ENCODE data around the gene PIGP. TPM values are rescaled to one million over a fixed set of nuclear protein-coding genes. Genes with fewer than 3 reads are reported as not detected.
A peak's percentile ranks its signal among the peaks of the same experiment; 100 is the strongest.
"Not testable (repeated sequence)": the region's sequence is repeated elsewhere in the genome, so short reads cannot be mapped to it uniquely, and the experiment has no call there.

PIGP gene
- total RNA-seq (24.4 TPM), polyA plus RNA-seq (40.6 TPM)
- long read RNA-seq, donor 1, partial matches to known transcripts: 0 of 1 reads
- long read RNA-seq, donor 1, other reads (novel, unspliced or antisense): 0 of 1 reads
- long read RNA-seq, donor 2, full-length matches to known transcripts: 21 of 372 reads
- long read RNA-seq, donor 2, partial matches to known transcripts: 345 of 372 reads
- long read RNA-seq, donor 2, other reads (novel, unspliced or antisense): 6 of 372 reads
- long read RNA-seq, donor 3, full-length matches to known transcripts: 24 of 157 reads
- long read RNA-seq, donor 3, partial matches to known transcripts: 128 of 157 reads
- long read RNA-seq, donor 3, other reads (novel, unspliced or antisense): 5 of 157 reads
- long read RNA-seq, donor 4, full-length matches to known transcripts: 7 of 70 reads
- long read RNA-seq, donor 4, partial matches to known transcripts: 63 of 70 reads
- long read RNA-seq, donor 4, other reads (novel, unspliced or antisense): 0 of 70 reads
- long read RNA-seq, donor 5, full-length matches to known transcripts: 30 of 165 reads
- long read RNA-seq, donor 5, partial matches to known transcripts: 129 of 165 reads
- long read RNA-seq, donor 5, other reads (novel, unspliced or antisense): 6 of 165 reads
- long read RNA-seq, donor 6, full-length matches to known transcripts: 11 of 105 reads
- long read RNA-seq, donor 6, partial matches to known transcripts: 94 of 105 reads
- long read RNA-seq, donor 6, other reads (novel, unspliced or antisense): 0 of 105 reads
- long read RNA-seq, donor 7, full-length matches to known transcripts: 18 of 18 reads
- long read RNA-seq, donor 7, partial matches to known transcripts: 0 of 18 reads
- long read RNA-seq, donor 7, other reads (novel, unspliced or antisense): 0 of 18 reads
- long read RNA-seq, donor 8, full-length matches to known transcripts: 7 of 7 reads
- long read RNA-seq, donor 8, partial matches to known transcripts: 0 of 7 reads
- long read RNA-seq, donor 8, other reads (novel, unspliced or antisense): 0 of 7 reads
- long read RNA-seq, donor 9, full-length matches to known transcripts: 6 of 6 reads
- long read RNA-seq, donor 9, partial matches to known transcripts: 0 of 6 reads
- long read RNA-seq, donor 9, other reads (novel, unspliced or antisense): 0 of 6 reads
- long read RNA-seq, donor 10, full-length matches to known transcripts: 13 of 13 reads
- long read RNA-seq, donor 10, partial matches to known transcripts: 0 of 13 reads
- long read RNA-seq, donor 10, other reads (novel, unspliced or antisense): 0 of 13 reads

DNA sequence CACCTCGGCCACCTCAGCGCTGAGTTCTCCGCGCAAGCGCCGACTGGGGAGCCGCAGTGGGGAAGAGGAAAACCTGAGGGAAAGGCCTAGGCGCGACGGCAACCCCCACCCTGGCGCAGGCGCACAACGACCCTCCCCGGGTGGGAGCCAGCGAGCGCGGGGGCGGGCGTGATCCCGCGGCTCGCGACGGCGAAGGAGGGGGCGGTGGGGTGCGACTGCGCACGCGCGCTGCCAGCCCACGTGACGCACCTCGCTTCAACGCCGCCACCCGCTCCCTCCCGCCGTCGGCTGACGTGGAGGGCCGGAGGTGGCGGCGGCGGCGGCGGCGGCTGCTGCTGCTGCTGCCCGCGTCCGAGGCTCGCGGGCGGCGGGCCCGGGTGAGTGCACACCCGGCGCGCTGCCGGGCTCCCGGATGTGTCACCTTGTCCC lies at the start of gene PIGP, which contains the start of gene TTC3:
Gene PIGP (minus strand): TSS at position 84 of the 429 bp plus-strand sequence. CDS start 556 bp downstream, outside the sequence.
Gene TTC3 (plus strand): TSS at position 267 of the 429 bp plus-strand sequence. CDS start 14,004 bp downstream, outside the sequence.
- Histone ChIP-seq H3K27ac (ENCODE audit: low read depth in 1 of 2, low read length in 1 of 2) (peak within 1 kb of the TSS; percentile 92 to 94), H3K27me3 (ENCODE audit: control insufficient read depth in 2 of 2, insufficient read depth in 1 of 2, low read length in 1 of 2) (no peaks in the 10 kb centered on the region), H3K4me3 (ENCODE audit: low read length in 2 of 2) (peak within 1 kb of the TSS; percentile 67 to 83), H3K4me1 (ENCODE audit: control insufficient read depth in 2 of 2, insufficient read depth in 2 of 2, low read length in 2 of 2) (peaks cover 4 to 20% of the 10 kb centered on the region in 2 donors), H3K9me3 (ENCODE audit: control insufficient read depth in 2 of 2, insufficient read depth in 1 of 2, low read length in 1 of 2) (no peaks in the 10 kb centered on the region), H3K36me3 (ENCODE audit: control insufficient read depth in 2 of 2, insufficient read depth in 2 of 2, low read length in 1 of 2) (peaks cover 0 to 4% of the 10 kb centered on the region in 2 donors)
- peak; percentile 78 to 97 (median 93) for DNase-seq (ENCODE audit: low read depth in 6 of 9, low spot score in 9 of 9)
- under 1% methylated on average over 61 of the region's 61 CpGs for WGBS

DNA sequence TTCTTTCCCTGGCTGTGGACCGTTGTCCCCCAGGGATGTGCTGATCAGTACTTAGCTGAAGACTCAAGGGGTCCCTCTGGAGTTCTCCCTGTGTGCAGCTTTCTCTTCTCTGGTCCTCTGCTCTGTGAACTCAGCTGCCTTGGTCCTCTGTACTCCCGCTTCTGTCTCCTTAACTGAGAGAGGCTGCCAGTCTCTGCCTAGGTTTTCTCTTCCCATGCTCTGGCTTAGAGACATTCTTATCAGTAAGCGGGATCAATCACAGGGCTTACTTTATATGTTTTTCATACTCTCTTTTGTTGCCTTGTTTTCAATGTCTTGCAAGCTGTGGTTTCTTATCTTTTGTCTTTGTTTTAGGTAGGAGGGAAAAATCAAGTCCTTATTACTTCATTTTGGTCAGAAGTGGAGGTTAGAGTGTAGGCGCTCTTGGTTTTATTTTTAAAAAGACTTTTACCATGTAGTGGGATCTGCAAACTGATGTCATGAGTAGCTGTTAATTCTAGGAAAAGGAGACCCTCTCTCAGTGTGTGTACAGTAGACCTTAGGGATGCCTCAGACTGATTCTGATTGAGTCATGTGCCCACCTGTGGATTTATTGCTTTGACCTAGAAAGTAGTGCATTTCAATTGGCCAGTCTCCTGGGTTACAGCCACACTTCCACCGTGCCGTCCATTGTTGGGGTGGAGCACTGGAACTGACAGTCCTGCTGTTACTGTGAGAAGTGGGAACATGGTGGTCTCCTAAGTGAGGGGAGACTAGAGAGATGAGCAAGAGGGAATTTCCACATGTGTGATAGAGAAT lies 46.7 kb upstream of the PIGP start:
- WGBS: 95% methylated on average over 6 of the region's 6 CpGs
- Histone ChIP-seq H3K4me1 (ENCODE audit: control insufficient read depth in 2 of 2, insufficient read depth in 2 of 2, low read length in 2 of 2) (no peaks in the 10 kb centered on the region), H3K36me3 (ENCODE audit: control insufficient read depth in 2 of 2, insufficient read depth in 2 of 2, low read length in 1 of 2) (peaks cover 0 to 3% of the 10 kb centered on the region in 2 donors), H3K27me3 (ENCODE audit: control insufficient read depth in 2 of 2, insufficient read depth in 1 of 2, low read length in 1 of 2) (no peaks in the 10 kb centered on the region), H3K27ac (ENCODE audit: low read depth in 1 of 2, low read length in 1 of 2) (no peak overlapping the region), H3K4me3 (ENCODE audit: low read length in 2 of 2) (no peak overlapping the region), H3K9me3 (ENCODE audit: control insufficient read depth in 2 of 2, insufficient read depth in 1 of 2, low read length in 1 of 2) (no peaks in the 10 kb centered on the region)
- peak in 1 of 9 donors; percentile 6 for DNase-seq (ENCODE audit: low read depth in 6 of 9, low spot score in 9 of 9)

DNA sequence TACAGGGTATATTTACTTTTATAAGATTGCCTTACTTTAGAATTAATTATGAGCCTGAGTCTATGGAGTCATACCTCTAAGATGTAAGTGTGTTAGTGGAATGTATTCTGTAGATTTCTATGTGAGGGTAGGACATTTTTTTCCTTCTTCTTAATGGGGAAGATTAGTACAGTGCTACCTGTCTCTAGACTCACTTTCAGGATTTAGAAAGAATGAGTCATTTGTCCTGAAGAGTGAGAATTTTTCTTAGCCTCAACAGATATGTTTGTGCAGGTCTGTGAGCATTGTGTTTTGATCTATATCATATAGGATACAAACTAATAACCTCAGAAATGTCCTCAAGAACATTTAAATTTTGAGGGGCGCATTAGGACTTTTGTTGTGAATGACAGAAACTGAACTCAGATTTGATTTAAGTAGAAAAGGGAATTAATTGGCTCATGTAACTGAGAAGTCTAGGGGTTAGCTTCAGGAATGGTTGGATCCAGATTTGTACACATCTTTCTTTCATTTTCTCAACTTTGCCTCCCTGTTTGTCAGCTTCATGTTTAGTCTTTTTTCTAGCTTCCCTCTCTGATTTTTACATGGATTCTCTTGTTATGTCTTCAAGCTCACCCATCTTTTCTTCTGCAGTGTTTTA lies 45.4 kb upstream of the PIGP start:
- Histone ChIP-seq H3K4me3 (ENCODE audit: low read length in 2 of 2) (no peak overlapping the region), H3K4me1 (ENCODE audit: control insufficient read depth in 2 of 2, insufficient read depth in 2 of 2, low read length in 2 of 2) (no peaks in the 10 kb centered on the region), H3K27ac (ENCODE audit: low read depth in 1 of 2, low read length in 1 of 2) (no peak overlapping the region), H3K9me3 (ENCODE audit: control insufficient read depth in 2 of 2, insufficient read depth in 1 of 2, low read length in 1 of 2) (no peaks in the 10 kb centered on the region), H3K27me3 (ENCODE audit: control insufficient read depth in 2 of 2, insufficient read depth in 1 of 2, low read length in 1 of 2) (no peaks in the 10 kb centered on the region), H3K36me3 (ENCODE audit: control insufficient read depth in 2 of 2, insufficient read depth in 2 of 2, low read length in 1 of 2) (no peaks in the 10 kb centered on the region)
- WGBS: 65% methylated on average over 1 of the region's 1 CpG
- DNase-seq (ENCODE audit: low read depth in 6 of 9, low spot score in 9 of 9): no peak

DNA sequence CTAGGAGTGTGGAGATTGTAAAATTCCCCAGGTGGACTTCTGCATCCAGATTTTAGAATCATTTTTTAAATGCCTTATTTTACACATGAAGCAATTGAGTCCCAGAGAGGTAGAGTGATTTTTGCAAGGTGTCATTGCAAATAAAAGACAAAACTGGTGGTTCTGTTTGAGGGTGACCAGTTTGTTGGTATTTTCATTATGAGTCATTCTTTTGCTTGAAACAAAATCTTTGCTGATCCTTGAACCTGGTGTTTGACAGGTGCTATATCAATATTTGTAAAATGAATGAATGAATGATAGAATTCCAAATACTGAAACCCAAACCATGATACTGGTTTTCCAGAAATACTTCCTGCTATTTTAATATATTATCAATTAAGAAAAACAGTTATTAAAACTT lies 44.3 kb upstream of the PIGP start:
- no peak for DNase-seq (ENCODE audit: low read depth in 6 of 9, low spot score in 9 of 9)
- no peaks in the 10 kb centered on the region for H3K9me3 ChIP-seq (ENCODE audit: control insufficient read depth in 2 of 2, insufficient read depth in 1 of 2, low read length in 1 of 2)
- no peaks in the 10 kb centered on the region for H3K27me3 ChIP-seq (ENCODE audit: control insufficient read depth in 2 of 2, insufficient read depth in 1 of 2, low read length in 1 of 2)
- no peaks in the 10 kb centered on the region for H3K36me3 ChIP-seq (ENCODE audit: control insufficient read depth in 2 of 2, insufficient read depth in 2 of 2, low read length in 1 of 2)
- H3K27ac ChIP-seq (ENCODE audit: low read depth in 1 of 2, low read length in 1 of 2): no peak overlapping the region
- H3K4me1 ChIP-seq (ENCODE audit: control insufficient read depth in 2 of 2, insufficient read depth in 2 of 2, low read length in 2 of 2): no peaks in the 10 kb centered on the region
- no peak overlapping the region for H3K4me3 ChIP-seq (ENCODE audit: low read length in 2 of 2)

DNA sequence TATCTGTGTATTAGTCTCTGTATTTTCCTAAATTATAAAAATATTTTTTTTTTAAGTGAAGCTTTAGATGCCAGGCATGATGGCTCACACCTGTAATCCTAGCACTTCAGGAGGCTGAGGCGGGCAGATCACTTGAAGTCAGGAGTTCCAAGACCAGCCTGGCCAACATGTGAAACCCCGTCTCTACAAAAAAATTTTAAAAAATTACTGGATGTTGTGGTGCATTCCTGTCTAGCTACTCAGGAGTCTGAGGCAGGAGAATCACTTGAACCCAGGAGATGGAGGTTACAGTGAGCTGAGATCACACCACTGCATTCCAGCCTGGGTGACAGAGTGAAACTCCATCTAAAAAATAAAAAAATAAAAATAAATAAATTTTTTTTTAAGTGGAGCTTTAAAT lies 43.6 kb upstream of the PIGP start:
- not testable (repeated sequence) for H3K36me3 ChIP-seq (ENCODE audit: control insufficient read depth in 2 of 2, insufficient read depth in 2 of 2, low read length in 1 of 2); H3K9me3 ChIP-seq (ENCODE audit: control insufficient read depth in 2 of 2, insufficient read depth in 1 of 2, low read length in 1 of 2); H3K4me3 ChIP-seq (ENCODE audit: low read length in 2 of 2); H3K27ac ChIP-seq (ENCODE audit: low read depth in 1 of 2, low read length in 1 of 2); DNase-seq (ENCODE audit: low read depth in 6 of 9, low spot score in 9 of 9); H3K27me3 ChIP-seq (ENCODE audit: control insufficient read depth in 2 of 2, insufficient read depth in 1 of 2, low read length in 1 of 2); H3K4me1 ChIP-seq (ENCODE audit: control insufficient read depth in 2 of 2, insufficient read depth in 2 of 2, low read length in 2 of 2)
- WGBS: 97% methylated on average over 2 of the region's 2 CpGs

DNA sequence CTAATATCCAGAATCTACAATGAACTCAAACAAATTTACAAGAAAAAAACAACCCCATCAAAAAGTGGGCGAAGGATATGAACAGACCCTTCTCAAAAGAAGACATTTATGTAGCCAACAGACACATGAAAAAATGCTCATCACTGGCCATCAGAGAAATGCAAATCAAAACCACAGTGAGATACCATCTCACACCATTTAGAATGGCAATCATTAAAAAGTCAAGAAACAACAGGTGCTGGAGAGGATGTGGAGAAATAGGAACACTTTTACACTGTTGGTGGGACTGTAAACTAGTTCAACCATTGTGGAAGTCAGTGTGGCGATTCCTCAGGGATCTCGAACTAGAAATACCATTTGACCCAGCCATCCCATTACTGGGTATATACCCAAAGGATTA lies 41.4 kb upstream of the PIGP start:
- 93% methylated on average over 1 of the region's 3 CpGs for WGBS
- H3K27me3 ChIP-seq (ENCODE audit: control insufficient read depth in 2 of 2, insufficient read depth in 1 of 2, low read length in 1 of 2); DNase-seq (ENCODE audit: low read depth in 6 of 9, low spot score in 9 of 9); H3K9me3 ChIP-seq (ENCODE audit: control insufficient read depth in 2 of 2, insufficient read depth in 1 of 2, low read length in 1 of 2); H3K4me1 ChIP-seq (ENCODE audit: control insufficient read depth in 2 of 2, insufficient read depth in 2 of 2, low read length in 2 of 2); H3K27ac ChIP-seq (ENCODE audit: low read depth in 1 of 2, low read length in 1 of 2); H3K4me3 ChIP-seq (ENCODE audit: low read length in 2 of 2); H3K36me3 ChIP-seq (ENCODE audit: control insufficient read depth in 2 of 2, insufficient read depth in 2 of 2, low read length in 1 of 2): not testable (repeated sequence)

DNA sequence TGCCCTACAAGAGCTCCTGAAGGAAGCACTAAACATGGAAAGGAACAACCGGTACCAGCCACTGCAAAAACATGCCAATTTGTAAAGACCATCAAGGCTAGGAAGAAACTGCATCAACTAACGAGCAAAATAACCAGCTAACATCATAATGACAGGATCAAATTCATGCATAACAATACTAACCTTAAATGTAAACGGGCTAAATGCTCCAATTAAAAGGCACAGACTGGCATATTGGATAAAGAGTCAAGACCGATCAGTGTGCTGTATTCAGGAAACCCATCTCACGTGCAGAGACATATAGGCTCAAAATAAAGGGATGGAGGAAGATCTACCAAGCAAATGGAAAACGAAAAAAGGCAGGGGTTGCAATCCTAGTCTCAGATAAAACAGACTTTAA lies 38.2 kb upstream of the PIGP start:
- H3K9me3 ChIP-seq (ENCODE audit: control insufficient read depth in 2 of 2, insufficient read depth in 1 of 2, low read length in 1 of 2); H3K4me1 ChIP-seq (ENCODE audit: control insufficient read depth in 2 of 2, insufficient read depth in 2 of 2, low read length in 2 of 2); H3K27ac ChIP-seq (ENCODE audit: low read depth in 1 of 2, low read length in 1 of 2); DNase-seq (ENCODE audit: low read depth in 6 of 9, low spot score in 9 of 9); H3K27me3 ChIP-seq (ENCODE audit: control insufficient read depth in 2 of 2, insufficient read depth in 1 of 2, low read length in 1 of 2); H3K36me3 ChIP-seq (ENCODE audit: control insufficient read depth in 2 of 2, insufficient read depth in 2 of 2, low read length in 1 of 2); H3K4me3 ChIP-seq (ENCODE audit: low read length in 2 of 2): not testable (repeated sequence)
- 92% methylated on average over 5 of the region's 6 CpGs for WGBS

DNA sequence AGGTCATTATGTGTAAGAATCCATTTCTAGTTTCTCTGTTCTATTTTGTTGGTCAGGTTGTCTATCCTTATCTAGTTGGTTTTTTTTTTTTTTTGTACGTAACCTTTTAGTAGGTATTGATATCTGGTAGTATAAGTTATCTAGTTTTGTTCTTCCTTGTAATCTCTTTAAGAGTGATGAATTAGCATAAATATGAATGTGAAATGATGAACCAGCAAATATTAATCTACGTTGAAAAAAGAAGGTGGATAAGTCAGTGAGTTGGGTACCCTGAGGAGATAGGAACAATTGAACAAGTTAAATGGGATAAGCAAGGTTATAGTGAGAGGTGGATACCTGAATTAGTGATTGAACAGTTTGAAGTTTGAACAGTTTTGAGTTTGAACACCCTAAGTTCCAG lies 34.1 kb upstream of the PIGP start:
- peaks cover 0 to 4% of the 10 kb centered on the region in 2 donors for H3K9me3 ChIP-seq (ENCODE audit: control insufficient read depth in 2 of 2, insufficient read depth in 1 of 2, low read length in 1 of 2)
- H3K27me3 ChIP-seq (ENCODE audit: control insufficient read depth in 2 of 2, insufficient read depth in 1 of 2, low read length in 1 of 2): no peaks in the 10 kb centered on the region
- H3K4me3 ChIP-seq (ENCODE audit: low read length in 2 of 2): no peak overlapping the region
- DNase-seq (ENCODE audit: low read depth in 6 of 9, low spot score in 9 of 9): no peak
- no peak overlapping the region for H3K27ac ChIP-seq (ENCODE audit: low read depth in 1 of 2, low read length in 1 of 2)
- H3K36me3 ChIP-seq (ENCODE audit: control insufficient read depth in 2 of 2, insufficient read depth in 2 of 2, low read length in 1 of 2): peaks cover 0 to 6% of the 10 kb centered on the region in 2 donors
- no peaks in the 10 kb centered on the region for H3K4me1 ChIP-seq (ENCODE audit: control insufficient read depth in 2 of 2, insufficient read depth in 2 of 2, low read length in 2 of 2)
- WGBS: 96% methylated on average over 2 of the region's 2 CpGs
